Fibroblast of lung (primary cell): Measurements from ENCODE around the gene YIF1A.

Experiments used
- CTCF ChIP-seq, 2 donors: IDR thresholded peaks in 1 of 2; conservative IDR thresholded peaks in 1 of 2; 1 replicate in 1 of 2; 2 replicates in 1 of 2; pipeline ENCODE4 v1.5.1; 2011 to 2012; ENCODE audit warnings: low read length in 2 of 2, control low read depth in 1 of 2, inconsistent platforms in 1 of 2, low read depth in 1 of 2, mild to moderate bottlenecking in 1 of 2
- EZH2 ChIP-seq: IDR thresholded peaks from 2 replicates; pipeline ENCODE4 v1.5.1; 2012; ENCODE audit warnings: low read length, control low read depth, mild to moderate bottlenecking; ENCODE audit errors: missing control alignments

GRCh38 chr11:66240781-66241136, 48.2 kb downstream of the YIF1A start:
- TF ChIP-seq EZH2 (no peak), CTCF (conservative IDR thresholded peaks at IDR 0.05 in 1 of 2, IDR thresholded peaks at IDR 0.05 in 1 of 2; ENCODE audit: low read depth in 1 of 2, low read length in 2 of 2) (no peak)
